OCI-LY7 (cell line): Measurements from ENCODE around the gene WDR36. TPM values are rescaled to one million over a fixed set of nuclear protein-coding genes. Genes with fewer than 3 reads are reported as not detected.

Source experiments
- BruUV-seq: library from RNA; stranded (reverse); fragments of 400-500 nt; replicated peaks from 2 replicates; lab custom pipeline; 2021; lab: Mats Ljungman, UMichigan
- CTCF ChIA-PET: fragments of 300-600 bp; sonication (Branson Sonifier 250); formaldehyde crosslinking; loops from one replicate; lab custom pipeline; 2022; ENCODE audit warnings: antibody characterized with exemption; ENCODE audit not compliant: unreplicated experiment; lab: Charles Lee
- POLR2A ChIA-PET: fragments of 300-600 bp; sonication (Branson Sonifier 250); formaldehyde crosslinking; loops from one replicate; lab custom pipeline; 2022; ENCODE audit warnings: antibody characterized with exemption; lab: Charles Lee
- DNase-seq: peaks from one replicate; pipeline ENCODE4 v3.0.0-alpha.2; 2015; ENCODE audit warnings: low spot score
- H2AFZ ChIP-seq: fragments of 200-600 bp; sonication (generic), shearing (Covaris generic); 2 replicates; pipeline ENCODE4 v1.6.1; 2014; ENCODE audit warnings: mild to moderate bottlenecking, antibody characterized with exemption, low read length, moderate library complexity
- H3K27ac ChIP-seq: fragments of 200-600 bp; sonication (generic); 2 replicates; pipeline ENCODE4 v1.5.1; 2014; ENCODE audit warnings: mixed run types, low read depth, mild to moderate bottlenecking, moderate library complexity, low read length, inconsistent platforms; ENCODE audit not compliant: poor library complexity, severe bottlenecking
- H3K36me3 ChIP-seq: fragments of 200-600 bp; sonication (generic); 2 replicates; pipeline ENCODE4 v1.6.1; 2014; ENCODE audit warnings: mild to moderate bottlenecking, antibody characterized with exemption, low read length, moderate library complexity, mixed read lengths; ENCODE audit not compliant: insufficient read depth
- H3K4me1 ChIP-seq: fragments of 200-600 bp; sonication (generic); 2 replicates; pipeline ENCODE4 v1.5.1; 2014; ENCODE audit warnings: mild to moderate bottlenecking, low read length; ENCODE audit not compliant: insufficient read depth, poor library complexity, severe bottlenecking
- H3K4me2 ChIP-seq: fragments of 200-600 bp; sonication (generic); 2 replicates; pipeline ENCODE4 v1.6.1; 2014; ENCODE audit warnings: mild to moderate bottlenecking, low read length
- H3K4me3 ChIP-seq: fragments of 200-600 bp; sonication (generic); 2 replicates; pipeline ENCODE4 v1.5.1; 2014; ENCODE audit warnings: mild to moderate bottlenecking, low read depth, low read length; ENCODE audit not compliant: poor library complexity, severe bottlenecking
- H3K79me2 ChIP-seq: fragments of 200-600 bp; sonication (generic); 2 replicates; pipeline ENCODE4 v1.6.1; 2016; ENCODE audit warnings: low read depth, mild to moderate bottlenecking, low read length, moderate library complexity, mixed read lengths; ENCODE audit not compliant: insufficient read depth
- H3K9me2 ChIP-seq: fragments of 200-600 bp; sonication (generic); 2 replicates; pipeline ENCODE4 v1.6.1; 2016; ENCODE audit warnings: mild to moderate bottlenecking, low read length, mixed read lengths; ENCODE audit not compliant: insufficient read depth
- H3K9me3 ChIP-seq: fragments of 200-600 bp; sonication (generic); 2 replicates; pipeline ENCODE4 v1.6.1; 2014; ENCODE audit warnings: mild to moderate bottlenecking, mixed run types, low read length, mixed read lengths
- H4K20me1 ChIP-seq: fragments of 200-600 bp; sonication (generic); 2 replicates; pipeline ENCODE4 v1.6.1; 2014; ENCODE audit warnings: mild to moderate bottlenecking, antibody characterized with exemption, low read length, moderate library complexity, mixed read lengths; ENCODE audit not compliant: insufficient read depth
- CTCF ChIP-seq: fragments of 200-600 bp; sonication (generic); conservative IDR thresholded peaks from 2 replicates; pipeline ENCODE4 v1.5.1; 2014; ENCODE audit warnings: mild to moderate bottlenecking, antibody characterized with exemption, low read length, moderate library complexity, mixed read lengths
- EZH2phosphoT487 ChIP-seq: fragments of 200-600 bp; sonication (generic); IDR thresholded peaks from 2 replicates; pipeline ENCODE4 v1.6.1; 2018; ENCODE audit warnings: low read depth, borderline replicate concordance, mild to moderate bottlenecking, mixed run types, antibody characterized with exemption, low read length, moderate library complexity, mixed read lengths
- intact Hi-C: fragments of 100-400 bp; cut with micrococcal nuclease; formaldehyde crosslinking; loops from one replicate; pipeline ENCODE4 v1.10.0; 2022; ENCODE audit not compliant: unreplicated experiment
- total RNA-seq, 2 experiments: library from RNA; depleted of rRNA in 1 of 2; stranded (reverse); fragments of >200 nt in 1 of 2; shearing (Covaris generic) in 1 of 2; gene quantifications; 2 replicates each; pipeline ENCODE4 v1.2.3, GENCODE V29; 2014 to 2022

WDR36 gene
- total RNA-seq, 2 experiments from 2014 or later, result 46.5 to 49.4 TPM

DNA sequence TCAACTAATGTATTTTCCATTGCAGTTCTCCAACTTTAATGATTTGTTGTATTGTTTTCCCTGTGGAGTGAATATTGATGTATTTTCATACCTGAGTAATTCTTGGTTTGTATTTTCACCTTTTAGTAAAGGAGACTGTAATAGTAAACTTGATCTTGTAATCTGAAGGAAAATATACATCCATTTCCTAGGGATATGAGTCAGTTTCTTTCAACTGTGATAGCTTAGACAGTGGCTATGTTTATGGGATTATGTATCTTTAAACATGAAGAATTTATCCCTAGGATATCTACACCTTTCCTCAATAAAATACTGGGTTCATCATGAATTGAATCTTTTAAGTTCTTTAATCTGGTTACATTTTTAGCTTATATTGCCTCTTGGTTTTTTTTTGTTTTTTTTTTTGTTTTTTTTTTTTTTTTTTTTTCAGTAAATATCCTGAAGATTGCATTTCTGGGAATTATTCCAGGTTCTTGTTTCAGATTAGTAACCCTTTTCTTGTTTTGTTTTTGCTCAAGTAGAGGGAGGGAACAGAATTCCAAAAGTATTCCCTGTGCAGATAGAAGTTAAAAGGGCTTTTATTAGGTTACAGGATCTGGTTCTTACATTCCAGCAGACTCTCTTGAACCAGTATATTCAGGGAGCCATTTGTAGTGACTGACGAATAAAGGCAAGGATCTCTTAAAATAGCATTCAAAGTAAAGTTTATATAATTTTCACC lies 7.1 kb downstream of the WDR36 start:
- POLR2A ChIA-PET, result interaction anchor here (0.6 to 0.7 kb wide), 2 partner anchors 27 to 36 kb away, joined by 3 to 4 read pairs; no protein-coding TSS in a partner anchor
- Histone ChIP-seq H2AFZ (no peak overlapping the region), H3K27ac (no peak overlapping the region), H4K20me1 (peaks cover 16% of the 10 kb centered on the region; the same call in 1 of the 2 replicates), H3K9me3 (no peaks in the 10 kb centered on the region), H3K4me3 (no peak overlapping the region), H3K36me3 (peaks cover 99% of the 10 kb centered on the region), H3K9me2 (no peaks in the 10 kb centered on the region), H3K4me1 (peaks cover 13% of the 10 kb centered on the region), H3K4me2 (no peak overlapping the region), H3K79me2 (peaks cover 45% of the 10 kb centered on the region)
- CTCF ChIA-PET, result no interaction called here
- DNase-seq, result no peak
- intact Hi-C loops, result loop anchor here (10.0 kb wide), 1 partner anchor 1684 kb away; no protein-coding TSS in a partner anchor
- no TSS peak for BruUV-seq
- TF ChIP-seq CTCF (no peak), EZH2phosphoT487 (no peak)

DNA sequence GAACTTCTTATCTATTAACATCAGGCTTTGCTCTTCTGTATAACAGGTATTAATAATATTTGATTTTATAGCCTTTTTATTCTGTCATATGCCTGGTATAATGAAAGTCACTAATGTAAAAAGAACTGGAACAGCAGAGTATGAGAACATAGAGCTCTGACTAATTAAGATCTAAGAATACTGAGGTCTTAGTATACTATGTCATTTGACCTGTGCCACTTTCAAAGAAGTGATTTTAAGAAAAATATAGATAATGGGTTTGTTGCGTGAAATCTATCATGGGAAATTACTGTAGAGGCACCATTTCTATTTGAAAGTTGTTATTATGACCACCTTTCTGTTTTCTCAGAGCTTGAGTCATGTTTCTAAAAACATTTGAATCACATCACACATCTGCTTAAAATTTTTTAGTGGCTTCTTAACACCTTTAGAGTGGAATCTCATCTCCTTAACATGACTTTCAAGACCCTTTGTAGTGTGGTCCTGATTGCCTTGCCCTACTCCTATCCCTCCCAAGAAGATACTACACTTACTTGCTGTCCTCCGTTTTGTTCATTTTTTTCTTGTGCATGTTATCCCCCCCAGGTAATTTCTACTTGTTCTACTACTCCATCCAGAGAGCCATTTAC lies 14.3 kb downstream of the WDR36 start:
- CTCF ChIA-PET, result no interaction called here
- H3K36me3 ChIP-seq, result peaks cover 97% of the 10 kb centered on the region
- no peaks in the 10 kb centered on the region for H3K9me2 ChIP-seq
- POLR2A ChIA-PET, result interaction anchor here (0.9 to 4.2 kb wide), 3 partner anchors 9 to 92 kb away, joined by 3 to 21 read pairs (median 8); partner anchors contain the start of gene WDR36
- no peaks in the 10 kb centered on the region for H3K4me1 ChIP-seq
- no peak for DNase-seq
- H3K27ac ChIP-seq, result no peak overlapping the region
- H2AFZ ChIP-seq, result no peak overlapping the region
- intact Hi-C loops, result no loop called here
- peaks cover 4% of the 10 kb centered on the region; the same call in 1 of the 2 replicates for H3K79me2 ChIP-seq
- H4K20me1 ChIP-seq, result no peaks in the 10 kb centered on the region
- no peak for TF ChIP-seq CTCF
- TF ChIP-seq EZH2phosphoT487, result no peak
- H3K9me3 ChIP-seq, result no peaks in the 10 kb centered on the region
- BruUV-seq, result no TSS peak
- no peak overlapping the region for H3K4me2 ChIP-seq
- no peak overlapping the region for H3K4me3 ChIP-seq
